Neural crest cell (in vitro differentiated cells): ENCODE results near the gene SLC22A8. TPM values are rescaled to one million over a fixed set of nuclear protein-coding genes. Genes with fewer than 3 reads are reported as not detected.

Experiments used
- DNase-seq: peaks from one replicate; pipeline ENCODE4 v3.0.0; 2021; ENCODE audit warnings: low read depth, mixed read lengths, low spot score
- H3K27ac Mint-ChIP-seq: one replicate; pipeline ENCODE4 v1.8.0; 2021; ENCODE audit warnings: mild to moderate bottlenecking, mixed read lengths; ENCODE audit not compliant: unreplicated experiment
- H3K27me3 Mint-ChIP-seq: 2 replicates; pipeline ENCODE4 v1.8.0; 2021; ENCODE audit warnings: low read depth, mild to moderate bottlenecking, mixed read lengths
- H3K36me3 Mint-ChIP-seq: 2 replicates; pipeline ENCODE4 v1.8.0; 2021; ENCODE audit warnings: low read depth, mild to moderate bottlenecking, mixed read lengths
- H3K4me1 Mint-ChIP-seq: 2 replicates; pipeline ENCODE4 v1.8.0; 2021; ENCODE audit warnings: mixed read lengths
- H3K4me3 Mint-ChIP-seq: one replicate; pipeline ENCODE4 v1.8.0; 2021; ENCODE audit warnings: mild to moderate bottlenecking, mixed read lengths
- H3K9me3 Mint-ChIP-seq: 2 replicates; pipeline ENCODE4 v1.8.0; 2021; ENCODE audit warnings: mixed read lengths
- CTCF ChIP-seq: fragments of 200-600 bp; sonication (generic); conservative IDR thresholded peaks from 2 replicates; pipeline ENCODE4 v1.5.0; 2021; ENCODE audit warnings: antibody characterized with exemption, mild to moderate bottlenecking
- total RNA-seq: library from RNA; stranded (reverse); gene quantifications from 2 replicates; pipeline ENCODE4 v1.2.1, GENCODE V29; 2021

The SLC22A8 gene
- total RNA-seq, 1 donor from 2014 or later: not detected

- peaks cover 2% of the 10 kb centered on the region for H3K27me3 Mint-ChIP-seq
- H3K27ac Mint-ChIP-seq: no peak overlapping the region
- no peaks in the 10 kb centered on the region for H3K4me1 Mint-ChIP-seq
- H3K4me3 Mint-ChIP-seq: no peak overlapping the region
- TF ChIP-seq CTCF: no peak
- no peaks in the 10 kb centered on the region for H3K36me3 Mint-ChIP-seq
- DNase-seq: no peak
- no peaks in the 10 kb centered on the region for H3K9me3 Mint-ChIP-seq
Measured at GRCh38 chr11:63014408-63015055, 1.1 kb downstream of the SLC22A8 start.

- no peak overlapping the region for H3K4me3 Mint-ChIP-seq
- no peak for TF ChIP-seq CTCF
- H3K27me3 Mint-ChIP-seq: peaks cover 2% of the 10 kb centered on the region
- no peaks in the 10 kb centered on the region for H3K9me3 Mint-ChIP-seq
- no peaks in the 10 kb centered on the region for H3K4me1 Mint-ChIP-seq
- no peak for DNase-seq
- H3K36me3 Mint-ChIP-seq: no peaks in the 10 kb centered on the region
- no peak overlapping the region for H3K27ac Mint-ChIP-seq
Measured at GRCh38 chr11:63012839-63013238, 2.8 kb downstream of the SLC22A8 start.

GRCh38 chr11:63012430-63012829 is 3.2 kb downstream of the SLC22A8 start:
- Mint-ChIP-seq H3K4me3 (no peak overlapping the region), H3K27me3 (no peaks in the 10 kb centered on the region), H3K36me3 (no peaks in the 10 kb centered on the region), H3K4me1 (no peaks in the 10 kb centered on the region), H3K27ac (no peak overlapping the region), H3K9me3 (no peaks in the 10 kb centered on the region)
- no peak for DNase-seq
- TF ChIP-seq CTCF: no peak

- DNase-seq: no peak
- H3K4me1 Mint-ChIP-seq: no peaks in the 10 kb centered on the region
- no peaks in the 10 kb centered on the region for H3K27me3 Mint-ChIP-seq
- no peaks in the 10 kb centered on the region for H3K9me3 Mint-ChIP-seq
- no peak overlapping the region for H3K27ac Mint-ChIP-seq
- TF ChIP-seq CTCF: no peak
- H3K4me3 Mint-ChIP-seq: no peak overlapping the region
- no peaks in the 10 kb centered on the region for H3K36me3 Mint-ChIP-seq
Measured at GRCh38 chr11:63010934-63011439, 4.7 kb downstream of the SLC22A8 start.

- no peak overlapping the region for H3K4me3 Mint-ChIP-seq
- H3K36me3 Mint-ChIP-seq: no peaks in the 10 kb centered on the region
- H3K27ac Mint-ChIP-seq: no peak overlapping the region
- no peaks in the 10 kb centered on the region for H3K9me3 Mint-ChIP-seq
- H3K4me1 Mint-ChIP-seq: no peaks in the 10 kb centered on the region
- no peak for DNase-seq
- TF ChIP-seq CTCF: no peak
- no peaks in the 10 kb centered on the region for H3K27me3 Mint-ChIP-seq
Measured at GRCh38 chr11:63007920-63008319, 7.7 kb downstream of the SLC22A8 start.
